ENCODE measurements around the gene SNX11. TPM values are rescaled to one million over a fixed set of nuclear protein-coding genes. Genes with fewer than 3 reads are reported as not detected.
A peak's percentile ranks its signal among the peaks of the same experiment; 100 is the strongest.

The SNX11 gene
- total RNA-seq, 1 donor from 2014 or later: 44.0 TPM

- H3K9me3 Mint-ChIP-seq (ENCODE audit: unreplicated experiment): peaks cover 15% of the 10 kb centered on the region
- peaks cover 3% of the 10 kb centered on the region for H3K27me3 Mint-ChIP-seq (ENCODE audit: unreplicated experiment)
- no peaks in the 10 kb centered on the region for H3K36me3 Mint-ChIP-seq (ENCODE audit: unreplicated experiment)
- H3K4me3 Mint-ChIP-seq (ENCODE audit: unreplicated experiment): no peak overlapping the region
- DNase-seq: peak; percentile 37
- TF ChIP-seq CTCF (IDR thresholded peaks at IDR 0.05; ENCODE audit: partially characterized antibody, unreplicated experiment): no peak
- peak overlapping the region; percentile 89 for H3K27ac Mint-ChIP-seq (ENCODE audit: unreplicated experiment)
- H3K4me1 Mint-ChIP-seq (ENCODE audit: low read depth, unreplicated experiment): peaks cover 61% of the 10 kb centered on the region
Measured at GRCh38 chr17:48125829-48126531, 18.4 kb downstream of the SNX11 start.

GRCh38 chr17:48126532-48126850, 18.9 kb downstream of the SNX11 start:
- peaks cover 60% of the 10 kb centered on the region for H3K4me1 Mint-ChIP-seq (ENCODE audit: low read depth, unreplicated experiment)
- H3K27ac Mint-ChIP-seq (ENCODE audit: unreplicated experiment): peak overlapping the region; percentile 89
- peaks cover 15% of the 10 kb centered on the region for H3K9me3 Mint-ChIP-seq (ENCODE audit: unreplicated experiment)
- no peak for DNase-seq
- TF ChIP-seq CTCF (IDR thresholded peaks at IDR 0.05; ENCODE audit: partially characterized antibody, unreplicated experiment): no peak
- H3K4me3 Mint-ChIP-seq (ENCODE audit: unreplicated experiment): peak overlapping the region; percentile 28
- H3K36me3 Mint-ChIP-seq (ENCODE audit: unreplicated experiment): no peaks in the 10 kb centered on the region
- peaks cover 6% of the 10 kb centered on the region for H3K27me3 Mint-ChIP-seq (ENCODE audit: unreplicated experiment)

- H3K9me3 Mint-ChIP-seq (ENCODE audit: unreplicated experiment): peaks cover 14% of the 10 kb centered on the region
- H3K36me3 Mint-ChIP-seq (ENCODE audit: unreplicated experiment): no peaks in the 10 kb centered on the region
- H3K27me3 Mint-ChIP-seq (ENCODE audit: unreplicated experiment): peaks cover 7% of the 10 kb centered on the region
- H3K4me3 Mint-ChIP-seq (ENCODE audit: unreplicated experiment): peak overlapping the region; percentile 46
- peak overlapping the region; percentile 89 for H3K27ac Mint-ChIP-seq (ENCODE audit: unreplicated experiment)
- peak; percentile 33 for DNase-seq
- TF ChIP-seq CTCF (IDR thresholded peaks at IDR 0.05; ENCODE audit: partially characterized antibody, unreplicated experiment): no peak
- H3K4me1 Mint-ChIP-seq (ENCODE audit: low read depth, unreplicated experiment): peaks cover 52% of the 10 kb centered on the region
Measured at GRCh38 chr17:48127371-48128051, 19.9 kb downstream of the SNX11 start.

- Mint-ChIP-seq H3K27me3 (ENCODE audit: unreplicated experiment) (peaks cover 4% of the 10 kb centered on the region), H3K4me1 (ENCODE audit: low read depth, unreplicated experiment) (peaks cover 43% of the 10 kb centered on the region), H3K36me3 (ENCODE audit: unreplicated experiment) (no peaks in the 10 kb centered on the region), H3K9me3 (ENCODE audit: unreplicated experiment) (peaks cover 9% of the 10 kb centered on the region), H3K27ac (ENCODE audit: unreplicated experiment) (peak overlapping the region; percentile 80), H3K4me3 (ENCODE audit: unreplicated experiment) (peak overlapping the region; percentile 30)
- no peak for DNase-seq
- TF ChIP-seq CTCF (IDR thresholded peaks at IDR 0.05; ENCODE audit: partially characterized antibody, unreplicated experiment): no peak
Measured at GRCh38 chr17:48128400-48128799, 20.8 kb downstream of the SNX11 start.

- no peaks in the 10 kb centered on the region for H3K36me3 Mint-ChIP-seq (ENCODE audit: unreplicated experiment)
- H3K9me3 Mint-ChIP-seq (ENCODE audit: unreplicated experiment): peaks cover 9% of the 10 kb centered on the region
- H3K4me3 Mint-ChIP-seq (ENCODE audit: unreplicated experiment): peak overlapping the region; percentile 12
- DNase-seq: no peak
- H3K4me1 Mint-ChIP-seq (ENCODE audit: low read depth, unreplicated experiment): peaks cover 38% of the 10 kb centered on the region
- peak overlapping the region; percentile 39 for H3K27ac Mint-ChIP-seq (ENCODE audit: unreplicated experiment)
- no peak for TF ChIP-seq CTCF (IDR thresholded peaks at IDR 0.05; ENCODE audit: partially characterized antibody, unreplicated experiment)
- H3K27me3 Mint-ChIP-seq (ENCODE audit: unreplicated experiment): peaks cover 4% of the 10 kb centered on the region
Measured at GRCh38 chr17:48129981-48130380, 22.4 kb downstream of the SNX11 start.
